HG03039 (cell line): ENCODE results near the gene HIPK1.
A peak's percentile ranks its signal among the peaks of the same experiment; 100 is the strongest.

Source experiments
- ATAC-seq: cut with Tn5 transposase; IDR thresholded peaks from one replicate; pipeline ENCODE4 v1.9.1; 2021; ENCODE audit warnings: mild to moderate bottlenecking, moderate library complexity; ENCODE audit not compliant: unreplicated experiment

Gene HIPK1

DNA sequence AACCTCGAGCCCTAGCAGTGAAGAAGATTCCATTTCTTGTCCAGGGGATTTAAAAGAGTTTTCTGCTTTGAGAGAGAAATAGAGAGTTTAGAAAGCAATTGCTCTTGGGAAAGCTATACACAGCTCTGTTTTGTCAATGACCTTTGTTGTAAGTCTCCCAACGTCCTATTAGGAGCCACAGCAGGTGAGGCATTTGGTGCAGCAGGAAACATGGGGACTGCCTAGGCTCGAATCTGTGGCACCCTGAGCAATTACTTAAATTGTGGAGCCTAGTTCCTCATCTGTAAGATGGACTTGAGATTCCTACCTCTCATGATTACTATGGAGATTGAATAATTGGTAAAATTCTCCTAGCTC lies 15.8 kb upstream of the HIPK1 start:
- ATAC-seq: no peak

DNA sequence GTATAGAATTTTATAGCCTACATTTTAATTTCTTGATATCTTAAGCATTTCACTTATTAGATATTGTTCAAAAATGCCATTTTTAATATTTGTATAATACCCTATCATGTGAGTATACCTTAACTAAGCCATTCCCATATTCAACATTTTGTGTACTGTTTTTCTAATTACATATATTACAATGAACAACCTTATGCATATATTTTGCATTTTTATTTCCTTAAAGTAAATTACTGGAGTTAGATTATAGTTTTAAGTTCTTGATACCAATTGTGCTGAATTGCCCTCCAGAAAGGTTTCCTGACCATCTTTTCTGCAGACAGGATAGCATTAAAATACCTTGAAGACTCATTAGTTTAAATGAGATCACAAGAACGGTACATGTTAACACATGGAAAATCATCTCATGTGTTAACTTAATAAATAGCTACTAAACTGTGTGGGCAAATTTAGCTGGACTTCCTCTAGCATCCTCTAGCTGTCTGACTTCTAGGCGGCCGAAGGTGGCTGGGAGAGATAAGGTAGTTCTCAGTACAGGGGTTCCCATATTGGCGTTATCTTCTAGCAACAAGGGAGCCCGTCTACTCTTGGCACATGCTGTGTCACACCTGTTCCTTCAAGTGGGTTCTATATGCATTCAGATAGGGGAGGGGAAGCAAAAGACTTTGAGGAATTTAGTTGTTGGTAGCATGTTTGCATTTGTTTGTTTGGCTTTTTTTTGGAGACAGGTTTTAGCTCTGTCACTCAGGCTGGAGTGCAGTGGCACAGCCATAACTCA lies 15.0 kb upstream of the HIPK1 start:
- no peak for ATAC-seq

DNA sequence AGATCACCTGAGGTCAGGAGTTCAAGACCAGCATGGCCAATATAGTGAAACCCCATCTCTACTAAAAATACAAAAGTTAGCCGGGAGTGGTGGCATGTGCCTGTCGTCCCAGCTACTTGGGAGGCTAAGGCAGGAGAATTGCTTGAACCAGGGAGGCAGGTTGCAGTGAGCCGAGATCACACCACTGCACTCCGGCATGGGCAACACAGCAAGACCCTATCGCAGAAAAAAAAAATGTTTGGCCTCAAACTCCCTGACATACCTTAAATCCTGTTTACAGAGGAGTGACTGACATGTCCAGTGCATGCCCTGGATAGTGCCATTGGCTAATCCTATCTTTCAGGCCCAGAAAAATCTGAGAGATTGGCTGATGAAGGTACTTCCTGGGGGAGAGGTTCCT lies 12.2 kb upstream of the HIPK1 start:
- ATAC-seq: no peak

- ATAC-seq: no peak
These were observed 11.6 kb upstream of the HIPK1 start for GRCh38 chr1:113917400-113918082.

DNA sequence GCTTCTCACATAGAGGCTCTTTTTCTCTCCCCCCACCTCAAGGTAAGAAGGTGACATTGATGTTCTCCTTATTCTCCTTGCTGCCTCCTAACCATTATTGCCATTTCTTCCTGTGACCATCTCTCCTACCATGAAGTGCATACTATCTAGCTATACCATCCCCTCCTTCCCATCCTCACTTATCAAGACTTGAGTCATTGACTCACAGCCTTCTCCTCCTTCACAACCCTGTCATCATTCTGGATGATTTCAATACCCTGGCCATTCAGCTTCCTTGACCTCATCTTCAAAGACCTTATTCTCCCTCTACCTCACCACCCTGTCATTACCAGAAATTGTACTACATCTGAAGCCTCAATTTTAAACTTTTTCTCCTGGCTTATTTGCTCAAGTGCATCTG lies 10.9 kb upstream of the HIPK1 start:
- ATAC-seq: no peak

DNA sequence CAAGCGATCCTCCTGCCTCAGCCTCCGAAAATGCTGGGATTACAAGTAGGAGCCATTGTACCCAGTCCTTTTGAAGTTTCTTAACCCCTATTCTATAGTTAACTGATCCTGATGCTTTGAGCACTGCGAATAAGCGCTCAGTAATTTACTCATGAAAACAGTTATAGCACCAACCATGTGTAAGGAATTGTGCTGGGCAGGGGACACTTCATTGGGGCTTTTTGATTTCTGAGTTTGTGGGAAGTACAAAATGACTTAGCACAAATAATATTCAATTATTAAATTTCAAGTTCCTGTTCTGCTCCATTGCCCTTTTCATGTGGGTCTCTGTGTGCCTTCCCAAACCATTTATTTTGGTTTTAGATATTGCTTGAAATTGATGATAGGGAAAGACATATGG lies 6.2 kb upstream of the HIPK1 start:
- no peak for ATAC-seq

DNA sequence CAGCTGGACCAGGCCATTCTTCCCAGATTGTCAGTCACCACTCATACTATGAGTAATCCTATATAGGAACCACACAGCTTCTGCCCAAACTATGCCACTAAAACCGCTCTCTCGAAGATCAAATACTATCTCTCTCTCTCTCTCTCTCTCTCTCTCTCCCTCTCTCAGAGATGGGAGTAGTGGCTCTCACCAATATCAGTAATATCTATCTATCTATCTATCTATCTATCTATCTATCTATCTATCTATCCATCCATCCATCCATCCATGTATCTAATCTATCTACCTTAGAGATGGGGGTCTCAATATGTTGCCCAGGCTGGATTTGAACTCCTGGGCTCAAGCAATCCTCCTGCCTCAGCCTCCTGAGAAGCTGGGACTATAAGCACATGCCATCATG lies 4.7 kb upstream of the HIPK1 start:
- ATAC-seq: no peak

- ATAC-seq: no peak
These were observed 765 bp upstream of the HIPK1 start for GRCh38 chr1:113928187-113928930.

- ATAC-seq: peak; percentile 30
These were observed 800 bp downstream of the HIPK1 start for GRCh38 chr1:113929750-113930498.

- ATAC-seq: peak; percentile 28
These were observed 1.5 kb downstream of the HIPK1 start for GRCh38 chr1:113930499-113931161.

- ATAC-seq: no peak
These were observed 2.3 kb downstream of the HIPK1 start for GRCh38 chr1:113931451-113931851.

DNA sequence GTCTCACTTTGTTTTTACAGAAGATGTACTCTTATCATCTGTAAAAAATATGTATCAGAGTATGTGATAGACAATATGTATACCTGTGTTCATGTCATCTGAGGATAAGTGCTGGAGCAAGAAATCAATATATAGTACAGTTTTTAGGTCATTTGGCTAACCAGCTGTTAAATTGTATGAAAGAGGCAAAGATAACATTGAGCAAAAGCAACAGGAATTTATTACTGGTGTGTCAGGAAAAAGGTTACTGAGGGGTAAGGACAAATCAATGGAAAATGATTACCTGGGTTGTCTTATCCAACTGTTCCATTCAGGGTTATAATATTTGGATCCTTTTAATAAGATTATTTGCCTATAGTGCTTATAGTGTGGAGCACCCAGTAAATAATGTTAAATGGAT lies 4.9 kb downstream of the HIPK1 start:
- ATAC-seq: no peak

GRCh38 chr1:113934511-113935055 lies 5.5 kb downstream of the HIPK1 start:
- no peak for ATAC-seq

DNA sequence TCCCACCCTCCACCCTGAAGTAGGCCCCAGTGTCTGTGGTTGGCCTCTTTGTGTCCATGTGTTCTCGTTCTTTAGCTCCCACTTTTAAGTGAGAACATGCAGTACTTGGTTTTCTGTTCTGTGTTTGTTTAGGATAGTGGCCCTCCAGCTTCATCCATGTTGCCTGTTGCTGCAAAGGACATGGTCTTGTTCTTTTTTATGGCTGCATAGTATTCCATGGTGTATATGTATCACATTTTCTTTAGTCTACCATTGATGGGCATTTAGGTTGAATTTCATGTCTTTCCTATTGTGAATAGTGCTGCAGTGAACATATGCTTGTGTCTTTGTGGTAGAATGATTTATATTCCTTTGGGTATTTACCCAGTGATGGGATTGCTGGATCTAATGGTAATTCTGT lies 6.1 kb downstream of the HIPK1 start:
- no peak for ATAC-seq

DNA sequence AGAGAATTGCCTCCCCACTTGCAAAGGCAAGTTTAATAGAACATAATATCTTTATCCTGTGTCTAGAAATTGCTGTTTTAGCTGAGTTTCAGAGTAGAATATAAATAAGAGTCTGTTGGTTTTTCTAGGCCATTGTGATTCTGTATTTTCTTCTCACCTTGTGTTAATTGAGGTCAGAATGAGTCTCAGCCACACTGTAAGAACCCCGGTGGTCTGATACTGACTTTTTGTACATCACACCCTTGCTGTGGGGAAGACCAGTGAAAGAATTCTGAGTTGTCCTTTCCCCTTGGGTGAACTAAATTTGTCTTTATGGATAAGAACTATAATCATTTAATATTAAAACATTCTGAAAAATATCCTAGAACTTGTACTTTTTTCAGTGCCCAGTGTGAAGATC lies 6.8 kb downstream of the HIPK1 start:
- no peak for ATAC-seq

DNA sequence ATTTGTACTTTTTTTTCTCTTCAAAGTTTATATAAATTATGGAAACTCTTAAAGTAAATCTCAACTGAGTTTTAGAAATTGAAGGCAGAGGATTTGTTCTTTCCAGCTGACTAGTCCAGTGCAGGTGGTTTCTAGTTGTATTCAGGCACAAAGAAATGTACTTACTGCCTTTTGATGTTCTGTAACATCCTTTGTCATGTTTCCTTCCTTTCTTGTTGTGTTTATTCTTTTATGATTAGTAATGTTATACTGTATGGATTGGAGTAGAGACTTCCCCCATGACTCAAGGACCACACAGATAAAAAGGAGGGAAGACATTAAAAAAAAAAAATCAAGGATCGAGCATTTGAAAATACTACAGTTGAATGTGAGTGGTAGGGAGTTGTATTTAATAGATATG lies 8.0 kb downstream of the HIPK1 start:
- ATAC-seq: no peak

DNA sequence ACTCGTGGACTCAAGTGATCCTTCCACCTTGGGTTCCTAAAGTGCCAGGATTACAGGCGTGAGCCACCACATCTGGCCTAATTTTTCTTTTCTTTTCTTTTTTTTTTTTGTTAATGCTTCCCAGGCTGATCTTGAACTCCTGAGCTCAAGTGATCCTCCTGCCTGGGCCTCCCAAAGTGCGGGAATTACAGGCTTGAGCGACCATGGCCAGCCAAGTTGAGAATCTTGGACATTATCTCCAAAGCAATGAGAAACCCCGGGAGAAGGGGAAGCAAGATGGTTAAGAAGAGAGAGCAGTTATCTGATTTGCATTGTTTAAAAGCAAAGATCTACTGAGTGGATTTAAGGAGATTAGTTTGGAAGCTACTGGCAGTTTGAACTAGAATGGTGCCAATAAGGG lies 9.1 kb downstream of the HIPK1 start:
- no peak for ATAC-seq

GRCh38 chr1:113940365-113941244 lies 11.5 kb downstream of the HIPK1 start:
- ATAC-seq: no peak

DNA sequence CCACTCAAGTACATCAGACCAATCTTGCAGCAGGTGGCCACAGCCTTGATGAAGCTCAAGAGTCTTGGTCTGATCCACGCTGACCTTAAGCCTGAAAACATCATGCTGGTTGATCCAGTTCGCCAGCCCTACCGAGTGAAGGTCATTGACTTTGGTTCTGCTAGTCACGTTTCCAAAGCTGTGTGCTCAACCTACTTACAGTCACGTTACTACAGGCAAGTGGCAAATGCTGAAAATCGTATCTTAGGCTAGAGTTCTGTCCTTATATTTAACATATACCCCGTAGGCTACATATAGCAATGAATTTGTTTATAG lies 12.1 kb downstream of the HIPK1 start:
- ATAC-seq: no peak

GRCh38 chr1:113942527-113942926 lies 13.4 kb downstream of the HIPK1 start:
- ATAC-seq: no peak
